Measurements from ENCODE around the gene PAH. TPM values are rescaled to one million over a fixed set of nuclear protein-coding genes. Genes with fewer than 3 reads are reported as not detected.
A peak's percentile ranks its signal among the peaks of the same experiment; 100 is the strongest.

Gene PAH
- total and polyA plus RNA-seq, 8 donors = 5.9 to 89.3 (median 16.3) TPM

DNA sequence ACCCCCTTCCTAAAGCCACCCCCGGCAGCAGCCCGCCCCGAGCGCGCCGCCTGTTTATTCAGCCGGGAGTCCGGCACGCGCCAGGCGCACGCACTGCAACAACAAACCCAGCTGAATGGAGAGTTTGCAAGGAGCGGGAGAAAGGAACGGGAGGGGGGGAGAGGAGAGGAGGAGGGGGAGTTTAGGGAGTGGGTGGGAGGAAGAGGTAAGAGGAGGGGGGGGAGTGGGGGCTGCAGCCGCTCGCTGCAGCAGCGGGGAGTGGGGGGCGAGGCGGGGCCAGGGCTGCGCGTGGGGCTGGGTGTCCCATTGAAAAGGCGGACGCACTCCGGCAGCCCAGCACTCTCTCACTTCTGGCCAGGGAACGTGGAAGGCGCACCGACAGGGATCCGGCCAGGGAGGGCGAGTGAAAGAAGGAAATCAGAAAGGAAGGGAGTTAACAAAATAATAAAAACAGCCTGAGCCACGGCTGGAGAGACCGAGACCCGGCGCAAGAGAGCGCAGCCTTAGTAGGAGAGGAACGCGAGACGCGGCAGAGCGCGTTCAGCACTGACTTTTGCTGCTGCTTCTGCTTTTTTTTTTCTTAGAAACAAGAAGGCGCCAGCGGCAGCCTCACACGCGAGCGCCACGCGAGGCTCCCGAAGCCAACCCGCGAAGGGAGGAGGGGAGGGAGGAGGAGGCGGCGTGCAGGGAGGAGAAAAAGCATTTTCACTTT, 40.5 kb upstream of the PAH start, which contains the start of gene ASCL1:
Gene ASCL1, plus strand, starts transcription at position 336 of the 712 bp plus-strand sequence. CDS start 571 bp downstream, outside the sequence.
- H3K4me3 ChIP-seq = peak within 1 kb of the TSS; percentile 0 to 39 (median 13)

DNA sequence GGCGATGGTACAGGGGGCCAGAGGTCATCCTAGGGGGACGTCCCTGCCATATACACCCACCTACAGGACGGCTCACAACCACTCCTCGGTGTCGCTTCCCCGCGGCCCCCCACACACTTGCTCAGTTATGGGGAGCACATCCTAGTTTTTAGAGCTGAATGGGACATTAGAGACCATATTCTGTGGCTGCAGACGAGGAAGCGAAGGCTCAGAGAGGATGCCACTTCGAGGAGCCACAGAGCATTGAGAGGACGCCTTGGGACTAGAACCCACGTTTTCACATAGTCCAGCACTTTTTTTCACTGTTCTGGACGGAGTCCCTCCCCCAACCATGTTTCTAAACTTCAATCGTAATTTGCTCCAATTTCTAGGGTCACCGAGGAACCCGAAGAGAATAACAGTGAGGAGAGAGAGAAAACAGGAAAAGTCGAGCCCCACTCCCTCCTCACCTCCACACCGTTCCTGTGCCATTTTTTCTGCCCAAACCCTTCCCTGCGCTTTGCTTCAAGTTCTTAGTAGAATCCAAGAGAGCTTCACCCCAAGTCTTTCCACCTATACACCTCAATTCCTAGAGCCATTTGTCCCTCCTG, 39.8 kb upstream of the PAH start:
- no peak for DNase-seq
- peaks cover 0 to 27% (median 9%) of the 10 kb centered on the region in 4 donors for H3K27me3 ChIP-seq
- 2 to 3% methylated on average over 19 of the region's 19 CpGs for WGBS, 2 donors
- TF ChIP-seq, protein P1, sequence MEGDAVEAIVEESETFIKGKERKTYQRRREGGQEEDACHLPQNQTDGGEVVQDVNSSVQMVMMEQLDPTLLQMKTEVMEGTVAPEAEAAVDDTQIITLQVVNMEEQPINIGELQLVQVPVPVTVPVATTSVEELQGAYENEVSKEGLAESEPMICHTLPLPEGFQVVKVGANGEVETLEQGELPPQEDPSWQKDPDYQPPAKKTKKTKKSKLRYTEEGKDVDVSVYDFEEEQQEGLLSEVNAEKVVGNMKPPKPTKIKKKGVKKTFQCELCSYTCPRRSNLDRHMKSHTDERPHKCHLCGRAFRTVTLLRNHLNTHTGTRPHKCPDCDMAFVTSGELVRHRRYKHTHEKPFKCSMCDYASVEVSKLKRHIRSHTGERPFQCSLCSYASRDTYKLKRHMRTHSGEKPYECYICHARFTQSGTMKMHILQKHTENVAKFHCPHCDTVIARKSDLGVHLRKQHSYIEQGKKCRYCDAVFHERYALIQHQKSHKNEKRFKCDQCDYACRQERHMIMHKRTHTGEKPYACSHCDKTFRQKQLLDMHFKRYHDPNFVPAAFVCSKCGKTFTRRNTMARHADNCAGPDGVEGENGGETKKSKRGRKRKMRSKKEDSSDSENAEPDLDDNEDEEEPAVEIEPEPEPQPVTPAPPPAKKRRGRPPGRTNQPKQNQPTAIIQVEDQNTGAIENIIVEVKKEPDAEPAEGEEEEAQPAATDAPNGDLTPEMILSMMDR (IDR thresholded peaks at IDR 0.05) = no peak
- intact Hi-C loops (cut with DNase I) = no loop called here
- H3K4me1 ChIP-seq = peaks cover 0 to 3% (median 0%) of the 10 kb centered on the region in 3 donors
- FAIRE-seq = no peak
- no peak overlapping the region for H3K27ac ChIP-seq
- H3K4me3 ChIP-seq = no peak overlapping the region
- H3K9me3 ChIP-seq = no peaks in the 10 kb centered on the region
- no peaks in the 10 kb centered on the region for H3K36me3 ChIP-seq
- no peak for ATAC-seq

More for the DNA sequence above, 40.5 kb upstream of the PAH start, which contains the start of gene ASCL1:
- FAIRE-seq = no peak
- Histone ChIP-seq H3K27ac (no peak within 1 kb of the TSS), H3K4me1 (peaks cover 0 to 3% (median 0%) of the 10 kb centered on the region in 3 donors), H3K36me3 (no peaks in the 10 kb centered on the region), H3K9me3 (no peaks in the 10 kb centered on the region), H3K27me3 (peaks cover 0 to 30% (median 9%) of the 10 kb centered on the region in 4 donors)
- DNase-seq = no peak
- 1% methylated on average over 33 to 52 of the region's 52 CpGs for WGBS, 2 donors
- intact Hi-C loops (cut with DNase I) = no loop called here
- TF ChIP-seq, protein P1 (IDR thresholded peaks at IDR 0.05) = no peak
- ATAC-seq = peak in 2 of 4 donors; percentile 12 to 27

DNA sequence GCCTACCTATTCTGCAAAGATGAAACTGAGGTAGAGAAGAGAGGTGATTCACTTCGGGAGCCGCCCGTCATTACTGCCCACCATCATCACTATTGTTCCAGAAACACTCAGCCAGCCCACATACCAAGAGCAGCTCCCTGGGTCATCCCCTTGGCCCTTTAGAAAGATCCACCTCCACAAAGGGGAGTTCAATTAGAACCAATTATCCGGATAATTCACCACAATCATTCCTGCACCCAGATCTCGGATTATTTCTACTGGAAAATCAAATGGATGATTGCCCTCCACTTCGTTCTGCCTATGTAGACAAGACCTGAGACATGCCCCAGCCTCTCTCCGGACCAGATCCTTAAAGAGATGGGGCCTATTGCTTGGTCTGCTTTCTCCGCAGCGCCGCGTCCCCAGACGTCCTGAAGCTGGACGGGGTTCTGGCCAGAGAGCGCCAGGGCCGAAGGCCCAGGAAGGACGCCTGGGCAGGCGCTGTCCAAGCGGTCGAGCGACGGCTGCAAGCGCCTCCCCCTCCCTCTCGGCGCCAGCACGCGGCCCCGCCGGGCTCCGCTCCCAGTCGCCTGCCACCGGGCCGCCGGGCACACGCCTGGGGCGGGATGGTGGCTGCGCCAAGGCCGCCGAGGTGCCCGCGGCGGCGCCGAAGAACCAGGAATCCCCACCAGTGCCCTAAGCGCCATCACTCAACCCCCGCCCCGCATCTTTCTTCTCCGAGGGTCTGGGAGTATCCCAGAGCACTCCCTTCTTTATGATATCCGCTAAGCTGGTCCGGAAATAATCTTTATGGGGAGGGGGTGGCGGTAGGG, 39.1 kb upstream of the PAH start:
- H3K4me1 ChIP-seq = peaks cover 0 to 3% (median 0%) of the 10 kb centered on the region in 3 donors
- H3K27me3 ChIP-seq = peaks cover 0 to 20% (median 9%) of the 10 kb centered on the region in 4 donors
- H3K9me3 ChIP-seq = no peaks in the 10 kb centered on the region
- peak overlapping the region in 1 of 4 donors; percentile 14 for H3K4me3 ChIP-seq
- FAIRE-seq (no peak), ATAC-seq (peak in 3 of 4 donors; percentile 57 to 83 (median 75)), DNase-seq (peak in 2 of 6 donors; percentile 31 to 64)
- no peak overlapping the region for H3K27ac ChIP-seq
- intact Hi-C loops (cut with DNase I) = no loop called here
- no peaks in the 10 kb centered on the region for H3K36me3 ChIP-seq
- TF ChIP-seq, protein P1 (IDR thresholded peaks at IDR 0.05) = no peak
- 3 to 6% methylated on average over 45 to 50 of the region's 50 CpGs for WGBS, 2 donors

DNA sequence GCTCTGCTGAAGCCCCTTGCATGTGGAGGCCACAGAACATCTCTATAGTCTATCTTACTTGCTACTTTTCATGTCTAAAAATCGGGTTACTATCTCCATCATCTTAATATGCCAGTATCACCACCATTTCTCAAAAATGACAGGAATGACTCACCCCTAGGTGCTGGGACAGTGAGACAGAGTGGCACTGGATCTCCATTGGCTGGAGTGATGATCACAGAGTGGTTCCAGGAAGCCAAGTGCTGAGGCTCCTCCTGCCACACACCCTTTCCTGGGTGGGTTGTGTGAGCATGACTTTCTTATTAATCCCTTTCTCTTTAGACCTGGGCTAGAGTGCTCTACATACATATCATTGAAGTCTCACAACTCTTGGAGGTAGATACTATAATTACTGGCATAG, 37.1 kb upstream of the PAH start:
- no peak for ATAC-seq

More for the DNA sequence above, 37.1 kb upstream of the PAH start:
- no peak for DNase-seq
- peaks cover 0 to 8% (median 4%) of the 10 kb centered on the region in 4 donors for H3K27me3 ChIP-seq
- peaks cover 0 to 3% (median 0%) of the 10 kb centered on the region in 3 donors for H3K4me1 ChIP-seq
- TF ChIP-seq, protein P1 (IDR thresholded peaks at IDR 0.05) = no peak
- no peaks in the 10 kb centered on the region for H3K36me3 ChIP-seq
- H3K27ac ChIP-seq = no peak overlapping the region
- 23 to 44% methylated on average over 1 of the region's 1 CpG for WGBS, 2 donors
- intact Hi-C loops (cut with DNase I) = loop anchor here in 1 of 3 donors (5.0 kb wide), 1 partner anchor 593 kb away; no protein-coding TSS in a partner anchor
- H3K4me3 ChIP-seq = no peak overlapping the region
- H3K9me3 ChIP-seq = no peaks in the 10 kb centered on the region
- FAIRE-seq = no peak

Data from pancreas (tissue), 10 donors.